SHP77 treated with DMSO at 0.1 percent for 48 hours (cell line): ENCODE results near the gene PRSS50.

Experiments
- DNase-seq: peaks from one replicate; lab custom pipeline; 2025; lab: John Stamatoyannopoulos, UW

Gene PRSS50

DNA sequence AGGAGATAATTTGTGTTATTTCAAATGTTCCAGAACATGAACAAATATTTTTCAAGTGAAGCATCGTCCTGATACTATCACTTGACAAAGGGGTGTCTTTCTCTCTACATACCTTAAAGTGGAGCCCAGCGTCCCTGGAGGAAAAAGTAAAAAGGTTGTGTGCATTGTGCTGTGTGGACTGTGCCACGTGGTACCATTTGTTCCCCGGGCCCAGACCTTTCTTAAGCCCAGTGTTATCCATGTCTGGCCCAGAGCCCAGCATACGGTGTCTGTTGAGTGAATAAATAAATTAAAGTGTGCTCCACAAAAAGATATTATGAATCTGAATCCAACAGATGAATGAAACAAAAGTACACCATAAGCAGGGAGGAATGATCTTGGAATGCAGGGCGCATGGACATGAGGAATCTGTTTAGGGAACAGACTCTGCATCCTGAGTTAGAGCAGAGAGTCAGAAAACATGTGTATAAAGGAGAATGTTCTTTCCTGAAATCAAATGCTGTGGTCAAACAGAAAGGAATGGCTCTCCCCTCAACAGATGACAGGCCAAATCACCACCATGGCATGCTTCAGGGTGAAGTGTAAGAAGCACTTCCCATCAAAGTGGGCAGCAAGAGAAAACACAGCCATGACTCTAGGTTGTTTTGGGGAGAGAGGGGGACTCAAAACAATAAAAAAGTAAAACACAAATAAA lies 8.1 kb upstream of the PRSS50 start:
- no peak for DNase-seq

DNA sequence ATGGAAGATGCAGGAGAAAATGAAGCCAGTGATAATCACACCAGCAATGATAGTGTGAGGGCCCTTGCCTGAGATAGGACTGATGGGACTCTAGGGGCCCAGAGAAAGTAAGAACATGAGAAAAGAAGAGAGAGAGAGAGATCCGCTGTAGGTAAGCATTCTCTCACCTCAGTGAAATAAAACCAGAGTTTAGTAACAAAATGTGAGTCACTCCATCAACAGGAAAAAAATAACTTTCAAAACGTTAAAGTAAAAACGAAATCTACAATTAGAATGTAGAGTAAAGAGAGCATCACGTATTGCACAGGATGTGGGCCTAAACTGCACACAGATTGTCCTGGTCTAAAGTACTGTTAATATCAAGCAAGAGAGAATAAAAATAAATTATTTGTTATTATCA lies 6.8 kb upstream of the PRSS50 start:
- DNase-seq: no peak

DNA sequence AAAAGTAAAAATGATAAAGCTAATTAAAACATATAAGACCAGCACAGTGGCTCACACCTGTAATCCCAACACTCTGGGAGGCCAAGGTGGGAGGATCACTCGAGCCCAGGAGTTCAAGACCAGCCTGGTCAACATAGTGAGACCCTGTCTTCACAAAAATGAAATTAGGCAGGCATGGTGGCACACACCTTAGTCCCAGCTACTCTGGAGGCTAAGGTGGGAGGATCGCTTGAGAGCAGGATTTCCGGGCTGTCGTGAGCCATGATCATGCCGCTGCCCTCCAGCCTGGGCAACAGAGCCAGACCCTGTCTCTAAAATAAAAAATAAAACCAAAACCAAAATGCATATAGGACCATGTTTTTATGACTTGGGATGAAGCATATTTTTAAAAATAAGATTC lies 4.8 kb upstream of the PRSS50 start:
- no peak for DNase-seq

DNA sequence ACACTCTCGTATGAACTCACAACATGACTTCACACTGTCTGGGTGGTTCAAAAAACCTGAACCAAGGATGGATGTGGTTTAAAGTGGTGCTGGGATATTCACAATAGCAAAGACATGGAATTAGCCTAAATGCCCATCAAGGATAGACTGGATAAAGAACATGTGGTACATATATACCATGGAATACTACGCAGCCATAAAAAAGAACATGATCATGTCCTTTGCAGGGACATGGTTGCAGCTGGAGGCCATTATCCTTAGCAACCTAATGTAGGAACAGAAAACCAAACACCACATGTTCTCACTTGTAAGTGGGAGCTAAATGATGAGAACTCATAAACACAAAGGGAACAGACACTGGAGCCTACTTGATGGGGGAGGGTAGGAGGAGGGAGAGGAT lies 3.3 kb upstream of the PRSS50 start:
- no peak for DNase-seq

DNA sequence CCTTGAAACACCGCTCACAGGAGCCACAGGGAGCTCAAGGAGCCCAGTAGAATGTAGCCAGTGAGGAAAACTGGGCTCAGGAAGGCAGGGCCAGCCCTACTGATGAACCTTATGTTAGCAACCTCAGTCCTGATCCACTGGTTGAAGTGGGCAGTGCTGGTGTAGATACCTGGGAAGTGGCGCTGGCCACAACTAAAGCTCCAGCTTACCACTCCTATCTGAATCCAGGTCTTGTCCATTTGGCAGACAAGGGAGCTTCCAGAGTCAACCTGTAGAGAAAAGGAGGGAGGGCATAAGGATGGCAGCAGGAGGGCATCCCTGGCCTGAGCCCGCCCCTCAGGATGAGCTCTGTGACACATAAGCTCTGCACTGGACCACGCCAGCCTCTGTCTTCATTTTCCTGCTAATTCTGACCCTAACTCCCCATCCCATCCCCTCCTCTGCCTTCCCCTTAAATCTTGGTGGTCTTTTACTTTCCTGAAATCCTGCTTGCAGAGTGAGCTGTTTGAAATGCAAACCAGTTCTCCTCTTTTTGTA lies 2.1 kb upstream of the PRSS50 start:
- no peak for DNase-seq

DNA sequence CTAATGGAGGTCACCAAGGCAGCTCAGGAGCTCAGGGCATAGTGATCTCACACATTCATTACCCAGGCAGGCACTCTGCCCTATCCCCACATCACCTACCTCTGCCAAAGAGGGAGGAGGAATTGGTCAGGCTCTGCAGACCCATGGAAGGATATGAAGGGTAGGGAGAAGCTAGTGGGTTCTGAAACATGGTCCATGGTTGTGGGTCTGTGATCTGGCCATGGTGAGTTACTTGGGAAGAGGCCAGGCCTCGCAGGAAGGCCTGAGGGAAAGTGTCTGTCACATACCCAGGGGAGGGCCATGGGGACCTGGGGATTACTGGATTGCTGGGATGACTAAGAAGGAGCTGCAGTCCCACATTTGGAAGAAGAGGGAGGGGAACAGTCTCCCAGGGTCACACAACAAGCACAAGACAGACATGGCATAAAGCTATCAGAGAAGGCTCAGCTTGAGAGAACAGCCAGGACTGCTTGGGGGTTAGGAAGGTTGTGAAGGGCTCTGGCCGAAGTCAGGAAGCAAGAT lies 1.4 kb upstream of the PRSS50 start:
- DNase-seq: no peak

DNA sequence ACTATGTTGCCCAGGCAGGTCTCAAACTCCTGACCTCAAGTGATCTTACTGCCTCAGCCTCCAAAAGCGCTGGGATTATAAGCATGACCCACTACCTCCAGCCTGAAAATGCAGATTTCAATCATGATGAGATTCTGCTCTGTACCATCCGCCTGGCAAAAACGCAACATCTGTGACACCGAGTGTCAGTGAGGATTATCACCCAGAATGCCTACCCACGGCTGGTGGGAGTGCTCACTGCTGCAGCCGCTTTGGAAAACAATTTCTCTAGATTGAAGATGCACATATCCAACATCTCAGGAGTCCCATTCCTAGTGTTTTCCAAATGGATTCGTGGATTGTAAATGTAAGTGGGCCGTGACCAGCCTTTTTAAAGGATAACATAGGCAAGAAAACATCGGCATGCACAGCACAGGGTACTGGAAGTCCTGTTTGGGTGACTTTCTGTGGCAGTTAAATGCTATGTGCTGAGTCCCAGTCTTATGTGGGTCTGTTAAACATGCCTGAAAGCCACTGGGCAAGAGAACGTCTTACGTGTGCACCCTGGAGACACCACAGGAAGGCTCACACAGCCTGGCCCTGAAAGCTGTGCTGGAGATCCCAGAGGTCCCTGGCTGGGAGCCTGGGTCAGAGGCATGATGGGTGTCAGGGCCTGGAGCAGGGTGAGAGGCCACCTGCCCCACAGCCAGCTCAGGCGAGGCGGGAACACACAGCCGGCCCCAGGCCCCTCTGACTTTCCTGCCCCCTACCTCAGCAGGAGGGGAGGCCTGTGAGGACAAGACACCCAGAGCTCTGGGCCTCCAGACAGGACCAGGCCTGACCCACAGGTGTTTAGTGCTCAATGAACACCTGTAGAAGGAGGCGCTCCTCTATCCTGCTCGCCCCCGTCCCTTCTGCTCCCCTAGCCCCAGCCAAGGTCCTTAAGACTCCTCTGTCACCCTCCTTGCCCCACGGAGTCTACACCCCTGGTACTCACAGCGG lies 918 bp downstream of the PRSS50 start:
- DNase-seq: no peak

DNA sequence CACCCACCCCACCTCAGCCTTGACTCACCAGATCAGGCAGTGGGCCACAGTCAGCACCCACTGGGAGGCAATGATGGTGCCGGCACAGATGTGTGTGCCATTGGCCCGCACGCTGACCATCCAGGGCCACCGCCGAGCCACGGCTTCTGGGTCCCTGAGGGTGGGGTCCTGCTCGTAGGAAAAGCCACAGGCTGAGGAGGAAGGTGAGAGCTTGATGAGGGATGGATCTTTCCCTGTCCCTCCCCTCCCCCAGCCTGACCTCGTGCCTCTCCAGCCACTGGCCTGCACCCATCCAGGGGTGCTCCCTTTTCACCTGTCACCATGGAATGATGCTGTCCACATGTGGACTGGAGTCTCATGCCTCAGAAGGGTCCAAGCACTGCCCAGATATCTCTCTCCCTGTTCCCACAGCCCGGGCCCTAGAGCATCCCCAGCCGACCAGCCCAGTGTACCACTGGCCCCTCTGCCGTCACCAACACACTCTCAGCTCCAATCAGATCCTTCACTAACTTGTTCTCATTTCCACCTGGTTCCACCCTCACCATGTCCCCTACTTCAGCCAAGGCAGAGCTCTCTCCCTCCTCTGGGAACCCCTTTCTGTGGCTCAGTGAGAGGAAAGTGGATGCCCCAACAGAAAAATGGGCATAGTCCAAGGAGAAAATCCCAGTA lies 2.0 kb downstream of the PRSS50 start:
- no peak for DNase-seq

DNA sequence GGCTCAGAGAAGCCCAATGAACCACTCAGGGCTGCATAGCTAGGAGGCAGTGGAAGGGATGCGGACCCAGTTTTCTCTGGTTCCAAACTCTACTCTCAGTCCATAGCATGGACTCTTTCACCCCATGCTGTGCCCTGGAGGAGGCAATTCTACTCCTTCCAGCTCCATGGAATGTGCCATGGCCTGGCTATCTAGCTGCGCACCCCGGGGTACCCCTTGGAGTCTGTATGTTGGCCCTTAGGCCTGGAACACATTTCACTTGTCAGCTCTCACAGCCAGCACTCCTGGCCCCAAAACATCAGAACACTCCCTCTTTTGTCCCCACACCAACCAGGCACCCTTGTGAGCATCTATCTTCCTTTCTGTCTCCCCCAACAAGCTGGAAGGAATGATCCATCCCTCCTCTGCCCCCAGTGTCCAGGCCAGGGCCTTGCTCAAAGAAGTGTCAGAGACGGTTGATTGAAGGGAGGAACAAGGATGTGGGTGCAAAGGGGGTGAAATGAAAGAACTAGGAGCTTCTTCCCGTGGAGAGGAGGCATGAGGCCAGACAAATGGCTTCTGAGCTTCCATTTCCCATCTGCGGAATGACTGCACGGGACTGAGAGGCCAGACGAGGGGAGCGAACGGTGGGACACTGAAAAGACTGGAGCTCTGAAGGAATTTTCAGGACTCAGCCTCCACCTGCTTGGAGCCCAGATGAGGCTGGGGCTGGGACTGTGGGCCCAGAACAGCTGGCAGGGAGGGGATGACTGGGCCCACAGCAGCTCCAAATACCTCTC lies 2.8 kb downstream of the PRSS50 start:
- no peak for DNase-seq

DNA sequence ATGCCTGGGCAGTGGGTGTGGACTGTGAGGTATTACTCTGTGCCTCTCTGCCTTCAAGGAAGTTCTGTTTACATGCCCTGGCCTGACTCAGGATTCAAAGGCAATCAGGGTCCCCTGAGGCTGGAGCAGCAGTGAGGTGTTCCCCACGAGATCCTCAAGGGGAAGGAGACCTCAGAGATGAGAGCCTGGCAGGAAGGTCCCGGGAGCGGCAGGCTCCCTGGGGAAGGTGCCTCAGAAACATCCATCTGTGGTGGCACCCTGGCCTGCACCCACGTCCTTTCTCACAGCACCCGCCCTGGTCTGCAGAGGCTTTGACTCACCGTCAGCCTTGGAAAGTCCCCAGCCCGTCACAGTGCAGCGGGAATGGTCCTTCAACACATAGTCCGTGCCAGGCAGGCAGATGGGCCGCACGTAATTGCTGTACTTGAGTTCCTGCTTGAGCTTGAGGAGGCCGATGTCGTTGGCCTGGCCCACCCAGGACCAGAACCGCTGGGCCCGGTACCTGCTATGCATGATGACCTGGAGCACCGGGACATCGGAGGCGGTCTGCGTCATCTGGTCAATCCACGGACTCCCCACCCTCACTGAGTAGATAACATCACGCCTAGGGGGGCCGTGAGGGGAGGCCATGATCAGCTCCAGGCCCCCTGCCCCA lies 3.6 kb downstream of the PRSS50 start:
- DNase-seq: no peak

DNA sequence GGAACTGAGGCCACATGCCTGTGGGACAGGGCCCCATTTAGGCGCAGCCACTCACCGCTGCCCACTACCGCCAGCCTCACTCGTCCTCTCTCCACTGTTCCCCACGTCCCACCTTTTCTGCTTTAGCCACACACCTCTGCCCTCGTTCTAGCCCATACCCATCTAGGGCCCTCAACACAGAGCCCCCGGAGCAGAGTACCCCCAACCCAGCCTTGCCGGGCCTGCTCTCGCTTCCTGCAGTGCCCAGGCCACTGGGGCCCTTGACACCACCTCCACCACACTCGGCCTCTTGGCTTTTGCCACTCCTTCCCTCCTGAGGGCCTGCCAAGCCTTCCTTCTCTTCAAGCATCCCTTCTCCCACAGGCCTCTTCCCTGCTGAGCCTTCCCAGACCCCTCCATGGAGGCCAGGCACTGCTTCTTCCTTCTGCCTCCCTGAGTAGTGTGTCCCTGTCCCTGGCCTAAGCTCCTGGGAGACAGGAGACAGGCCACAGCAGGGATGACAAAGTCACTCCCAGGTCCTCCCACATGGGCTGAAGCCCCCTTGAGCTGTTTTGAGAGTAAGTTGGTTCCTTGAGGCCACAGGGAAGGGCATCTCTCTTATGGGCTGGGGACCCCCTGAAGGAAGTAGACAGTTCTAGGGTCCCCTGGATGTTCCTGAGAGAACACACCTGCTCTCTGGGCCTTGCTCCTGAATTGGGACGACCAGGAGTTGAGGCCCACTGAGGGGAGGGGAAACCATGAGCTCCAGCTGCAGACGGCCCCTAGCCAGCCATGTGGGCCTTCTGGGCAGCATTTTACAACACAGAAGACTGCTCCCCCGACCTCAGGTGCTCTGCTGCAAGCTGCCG lies 4.4 kb downstream of the PRSS50 start:
- no peak for DNase-seq

DNA sequence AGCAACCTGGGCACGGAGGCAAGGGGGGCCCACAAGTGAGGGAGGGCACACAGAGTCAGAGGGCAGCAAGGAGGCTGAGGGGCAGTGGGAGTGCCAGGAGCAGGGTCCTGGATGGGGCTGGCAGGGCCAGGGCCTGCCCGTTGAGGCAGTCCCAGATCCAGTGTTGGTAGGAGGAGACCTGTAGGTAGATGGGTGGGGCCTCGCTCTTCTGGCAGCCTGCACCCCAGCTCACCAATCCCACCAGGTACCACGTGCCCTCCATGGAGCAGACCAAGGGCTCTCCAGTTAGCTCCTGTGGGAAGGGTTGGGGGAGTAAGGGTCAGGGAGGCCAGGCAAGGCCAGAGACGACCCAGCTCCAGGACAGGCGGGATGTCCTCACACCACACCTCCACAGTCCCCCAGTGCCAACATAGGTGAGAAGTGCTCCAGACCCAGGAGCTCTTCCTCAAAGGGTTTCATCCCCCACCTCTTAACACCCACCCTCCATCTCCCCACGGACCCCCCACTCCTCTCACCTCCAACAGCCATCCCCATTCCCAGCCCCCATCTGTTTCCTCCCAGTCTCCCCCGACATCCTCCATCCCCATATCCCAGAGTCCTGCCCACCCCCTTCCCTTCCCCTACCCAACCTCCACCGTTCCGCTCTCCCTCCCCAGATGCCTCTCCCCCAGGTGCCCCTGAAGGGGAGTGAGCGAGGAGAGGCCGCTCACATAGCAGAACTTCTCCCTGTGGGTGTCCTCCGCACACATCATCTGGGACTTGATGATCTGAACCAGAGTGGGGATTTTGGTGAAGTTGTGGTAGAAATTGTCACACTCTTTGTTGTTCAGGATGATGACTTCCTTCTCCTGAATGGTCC lies 5.2 kb downstream of the PRSS50 start:
- DNase-seq: no peak

DNA sequence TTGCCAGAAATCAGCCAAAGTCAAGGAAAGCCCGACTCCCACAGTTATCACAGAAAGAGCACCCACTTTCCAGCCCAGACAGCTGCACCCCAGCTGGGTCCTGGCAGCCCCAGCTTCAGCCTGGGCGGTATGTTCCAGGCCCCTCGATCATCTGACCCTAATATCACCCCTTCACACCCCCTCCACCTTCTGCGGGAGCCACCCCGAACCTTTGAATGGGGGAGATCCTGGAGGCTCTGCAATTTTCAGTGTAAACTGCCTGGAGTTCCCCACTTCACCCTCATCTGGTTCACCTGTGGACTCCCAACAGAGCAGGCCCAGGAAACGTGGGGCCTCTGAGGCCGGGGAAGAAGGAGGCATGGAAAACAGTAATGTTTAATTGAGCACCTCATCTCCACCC lies 5.9 kb downstream of the PRSS50 start:
- no peak for DNase-seq

DNA sequence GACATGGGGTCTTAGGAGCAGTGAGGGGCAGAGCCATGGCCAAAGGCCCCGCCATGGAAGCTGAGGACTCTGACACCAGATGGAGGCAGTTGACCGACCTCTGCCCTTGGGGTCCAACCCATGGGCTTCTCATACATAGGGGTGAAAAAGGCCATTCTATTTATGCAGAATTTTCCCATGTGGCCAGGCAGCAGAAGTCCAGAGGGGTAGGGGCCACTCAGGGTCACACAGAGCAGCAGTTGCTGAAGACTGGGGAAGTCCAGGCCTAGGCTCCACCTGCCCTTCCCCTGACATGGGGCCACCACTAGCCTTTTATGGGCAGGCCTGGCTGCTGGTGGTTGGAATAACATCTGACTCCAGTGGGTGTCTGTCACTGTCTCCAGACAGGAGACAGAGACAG lies 6.4 kb downstream of the PRSS50 start:
- no peak for DNase-seq

DNA sequence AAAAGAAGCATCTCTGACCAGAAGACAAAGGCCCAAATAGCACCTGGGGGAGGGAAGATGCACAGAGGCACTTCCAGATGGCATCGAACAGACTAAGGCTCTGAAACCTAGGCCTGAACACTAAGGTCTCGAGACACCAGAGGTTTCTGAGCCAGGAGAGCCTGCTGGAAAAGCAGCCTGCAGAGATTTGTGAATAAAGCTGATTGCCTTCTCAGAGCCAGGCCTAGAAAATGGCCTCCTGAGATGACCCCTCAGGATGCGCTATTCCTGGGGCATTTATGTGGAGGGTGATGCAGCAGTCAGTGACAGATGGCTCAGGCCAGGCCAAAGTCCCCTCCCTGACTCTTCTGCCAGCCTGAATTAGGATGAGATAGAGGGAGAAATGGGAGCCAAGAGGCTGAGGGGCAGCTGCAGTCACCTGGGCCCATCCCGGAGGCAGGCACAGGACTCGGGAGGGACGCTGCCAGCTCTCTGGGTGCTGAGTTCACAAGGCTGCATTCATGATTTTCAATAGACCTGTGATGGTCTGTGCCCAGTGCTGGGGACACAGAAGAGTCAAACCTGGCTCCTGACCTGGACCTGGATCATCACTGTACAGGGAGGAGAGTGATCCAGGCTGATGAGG lies 6.9 kb downstream of the PRSS50 start:
- DNase-seq: no peak

DNA sequence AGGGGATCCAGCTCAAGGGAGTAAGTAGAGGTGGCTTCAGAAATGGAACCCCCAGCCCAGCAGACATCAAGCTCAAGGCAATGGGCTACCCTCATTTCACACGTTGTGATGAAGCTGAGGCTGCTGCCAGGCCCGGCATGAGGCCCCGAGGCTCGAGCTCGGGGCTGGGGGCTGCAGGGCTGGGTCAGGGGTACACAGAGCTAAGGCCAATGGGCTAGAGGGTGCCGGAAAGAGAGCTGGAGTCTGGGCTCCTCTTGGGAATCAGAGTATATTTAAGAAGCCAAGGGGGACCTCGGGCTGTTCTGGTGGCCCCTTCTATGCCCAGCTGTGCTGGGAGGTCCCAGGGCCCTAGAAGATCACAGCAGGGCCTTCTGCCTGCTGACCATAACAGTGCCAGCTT lies 7.4 kb downstream of the PRSS50 start:
- no peak for DNase-seq

DNA sequence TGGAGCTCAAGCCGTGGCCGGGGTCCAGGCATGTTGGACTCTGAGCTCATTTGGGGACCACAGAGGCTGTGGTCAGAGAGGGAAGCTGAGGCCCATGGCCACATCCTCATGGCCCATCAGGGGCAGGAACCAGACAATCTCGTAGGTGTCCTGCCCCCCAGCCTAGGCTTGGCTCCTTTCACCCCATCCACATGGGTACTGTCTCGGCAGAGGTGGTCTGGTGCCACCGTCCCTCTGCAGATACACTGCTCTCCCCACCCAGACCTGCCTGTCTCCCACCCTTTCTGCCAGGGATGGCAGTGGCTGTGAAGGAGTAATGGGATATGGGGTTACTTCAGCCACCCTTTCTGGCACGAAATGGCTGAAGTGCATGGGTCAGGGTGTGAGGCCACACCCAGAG lies 7.9 kb downstream of the PRSS50 start:
- no peak for DNase-seq

DNA sequence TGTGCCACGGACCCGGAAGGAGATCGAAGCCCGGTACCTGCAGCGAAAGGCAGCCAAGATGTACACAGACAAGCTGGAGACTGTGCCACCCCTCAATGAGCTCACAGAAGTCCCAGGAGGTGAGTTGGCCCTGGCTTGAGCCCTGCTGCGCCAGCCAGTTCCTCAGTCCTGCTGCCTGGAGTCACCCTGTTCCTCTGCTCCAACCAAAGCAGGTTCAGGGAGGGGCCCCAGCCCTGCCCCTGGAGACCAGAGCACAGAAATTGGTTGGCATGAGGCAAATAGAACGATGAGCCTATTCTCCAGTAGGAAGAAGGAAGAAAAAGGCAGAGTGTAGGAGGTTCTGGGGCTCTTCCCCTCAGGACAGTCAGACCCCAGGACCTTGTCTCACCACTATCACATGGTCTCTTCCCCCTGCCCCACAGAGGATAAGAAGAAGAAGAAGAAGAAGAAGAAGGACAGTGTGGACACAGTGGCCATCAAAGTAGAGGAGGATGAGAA lies 8.5 kb downstream of the PRSS50 start:
- no peak for DNase-seq
